Cardiac fibroblast (primary cell): ENCODE results near the gene MLLT1.
"Not testable (repeated sequence)": the region's sequence is repeated elsewhere in the genome, so short reads cannot be mapped to it uniquely, and the experiment has no call there.

Source experiments
- DNase-seq, 2 donors: peaks; one replicate each; pipeline versions ENCODE4 v3.0.0 to v3.0.0-alpha.2; 2010; ENCODE audit warnings: low read depth in 2 of 2
- H3K4me3 ChIP-seq, 2 donors: replicated peaks in 1 of 2; 1 replicate in 1 of 2; 2 replicates in 1 of 2; pipeline ENCODE4 v1.5.1; 2011; ENCODE audit warnings: low read depth in 2 of 2, low read length in 2 of 2, mild to moderate bottlenecking in 2 of 2, moderate library complexity in 1 of 2
- TF ChIP-seq, protein P1 (sequence below): IDR thresholded peaks from one replicate; pipeline ENCODE4 v1.5.1; 2011; ENCODE audit warnings: low read depth, mild to moderate bottlenecking, low read length, inconsistent platforms

The MLLT1 gene

DNA sequence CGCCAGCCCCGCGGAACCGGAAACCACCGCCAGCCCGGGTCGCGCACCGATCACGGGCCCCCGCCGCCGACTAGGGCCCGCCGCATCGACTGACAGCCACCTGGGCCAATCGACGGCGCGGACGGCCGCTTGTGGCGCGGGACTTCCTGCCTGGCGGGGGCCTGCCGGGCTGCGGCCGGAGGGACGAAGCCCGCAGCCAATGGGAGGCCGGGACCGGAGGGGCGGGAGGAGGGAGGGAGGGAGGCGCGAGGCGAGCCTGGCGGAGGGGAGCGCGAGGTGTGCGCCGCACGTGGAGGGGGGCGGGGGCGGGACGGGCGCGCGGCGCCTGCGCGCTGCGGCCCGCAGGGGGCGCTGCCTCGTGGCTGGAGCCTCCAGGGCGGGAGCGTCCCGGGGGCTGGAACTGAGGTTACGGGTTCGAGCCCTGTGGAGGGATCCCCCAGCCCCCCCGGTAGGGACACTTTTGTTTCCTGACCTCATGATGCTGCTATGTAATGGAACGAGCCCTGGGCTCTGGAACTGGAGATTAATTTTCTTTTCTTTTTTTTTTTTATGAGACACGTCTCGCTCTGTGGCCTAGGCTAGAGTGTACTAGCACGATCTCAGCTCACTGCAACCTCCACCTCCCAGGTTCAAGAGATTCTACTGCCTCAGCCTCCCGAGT is at the start of gene MLLT1:
TSS of gene MLLT1 (minus strand) at position 45 of the 661 bp plus-strand sequence. CDS start 191 bp downstream, outside the sequence.
- TF ChIP-seq, protein P1, sequence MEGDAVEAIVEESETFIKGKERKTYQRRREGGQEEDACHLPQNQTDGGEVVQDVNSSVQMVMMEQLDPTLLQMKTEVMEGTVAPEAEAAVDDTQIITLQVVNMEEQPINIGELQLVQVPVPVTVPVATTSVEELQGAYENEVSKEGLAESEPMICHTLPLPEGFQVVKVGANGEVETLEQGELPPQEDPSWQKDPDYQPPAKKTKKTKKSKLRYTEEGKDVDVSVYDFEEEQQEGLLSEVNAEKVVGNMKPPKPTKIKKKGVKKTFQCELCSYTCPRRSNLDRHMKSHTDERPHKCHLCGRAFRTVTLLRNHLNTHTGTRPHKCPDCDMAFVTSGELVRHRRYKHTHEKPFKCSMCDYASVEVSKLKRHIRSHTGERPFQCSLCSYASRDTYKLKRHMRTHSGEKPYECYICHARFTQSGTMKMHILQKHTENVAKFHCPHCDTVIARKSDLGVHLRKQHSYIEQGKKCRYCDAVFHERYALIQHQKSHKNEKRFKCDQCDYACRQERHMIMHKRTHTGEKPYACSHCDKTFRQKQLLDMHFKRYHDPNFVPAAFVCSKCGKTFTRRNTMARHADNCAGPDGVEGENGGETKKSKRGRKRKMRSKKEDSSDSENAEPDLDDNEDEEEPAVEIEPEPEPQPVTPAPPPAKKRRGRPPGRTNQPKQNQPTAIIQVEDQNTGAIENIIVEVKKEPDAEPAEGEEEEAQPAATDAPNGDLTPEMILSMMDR = peak; percentile 36
- DNase-seq = peak; percentile 96 to 99
- H3K4me3 ChIP-seq = peak within 1 kb of the TSS; percentile 75 to 88

DNA sequence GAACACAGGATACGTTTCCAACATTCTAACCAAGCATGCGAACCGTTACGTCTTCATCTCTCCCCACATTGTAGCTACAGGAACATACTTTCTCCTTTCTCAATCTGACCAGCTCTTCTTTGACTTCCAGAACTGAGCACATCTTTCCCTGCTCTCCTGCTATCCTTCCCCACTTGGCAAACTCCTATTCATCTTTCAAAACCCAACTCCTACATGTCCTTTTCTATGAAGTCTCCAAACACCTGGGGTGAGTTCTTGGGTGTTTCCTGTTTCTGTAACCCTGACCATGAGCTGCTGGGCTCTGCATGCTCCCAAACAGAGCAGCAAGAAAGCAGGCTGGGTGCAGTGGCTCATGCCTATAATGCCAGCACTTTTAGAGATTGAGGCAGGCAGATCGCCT is 47.0 kb upstream of the MLLT1 start:
- DNase-seq = no peak
- TF ChIP-seq, protein P1 = no peak
- no peak overlapping the region for H3K4me3 ChIP-seq

GRCh38 chr19:6325614-6326013 is 45.8 kb upstream of the MLLT1 start:
- H3K4me3 ChIP-seq = no peak overlapping the region
- TF ChIP-seq, protein P1 = no peak
- no peak for DNase-seq

- DNase-seq = no peak
- TF ChIP-seq, protein P1 = no peak
- H3K4me3 ChIP-seq = no peak overlapping the region
These were observed 45.0 kb upstream of the MLLT1 start for GRCh38 chr19:6324757-6325156.

DNA sequence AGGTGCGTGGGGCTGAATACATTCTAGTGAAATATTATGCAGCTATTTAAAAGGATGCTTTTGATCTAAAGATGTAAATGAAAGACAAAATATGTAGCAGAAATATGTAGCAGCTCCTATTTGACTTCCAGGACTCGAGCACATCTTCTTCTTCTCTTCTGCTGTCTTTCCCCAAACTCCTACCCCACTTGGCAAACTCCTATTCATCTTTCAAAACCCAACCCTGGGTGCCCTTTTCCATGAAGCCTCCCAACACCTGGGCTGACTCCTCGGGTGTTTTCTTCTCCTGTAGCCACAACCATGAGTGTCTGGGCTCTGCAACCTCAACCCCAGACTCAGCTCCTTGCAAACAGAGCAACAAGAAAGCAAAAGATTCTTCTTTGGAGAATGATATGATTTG is 42.5 kb upstream of the MLLT1 start:
- TF ChIP-seq, protein P1 = no peak
- no peak for DNase-seq
- no peak overlapping the region for H3K4me3 ChIP-seq

DNA sequence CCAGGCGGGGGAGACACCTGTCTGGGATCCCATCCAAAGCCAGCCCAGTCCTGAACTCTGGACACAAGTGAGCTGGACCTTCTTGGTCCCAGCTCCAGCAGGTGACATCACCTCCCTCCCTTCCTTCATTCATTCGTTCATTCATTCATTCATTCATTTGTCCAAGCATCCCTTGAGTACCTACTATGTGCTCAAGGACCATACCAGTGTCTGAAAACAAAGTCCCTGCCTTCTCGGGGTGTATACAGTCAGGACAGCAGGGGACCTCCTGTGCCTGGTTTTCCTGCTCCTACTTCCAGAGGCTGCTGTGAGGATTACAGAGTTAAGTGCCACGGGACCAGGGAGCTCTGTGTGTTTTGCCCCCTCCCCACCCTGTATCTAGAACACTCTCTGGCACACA is 39.6 kb upstream of the MLLT1 start:
- TF ChIP-seq, protein P1 = no peak
- DNase-seq = no peak
- H3K4me3 ChIP-seq = no peak overlapping the region

GRCh38 chr19:6318772-6319171 is 39.0 kb upstream of the MLLT1 start:
- TF ChIP-seq, protein P1 = no peak
- peak in 1 of 2 donors; percentile 38 for DNase-seq
- H3K4me3 ChIP-seq = no peak overlapping the region

- not testable (repeated sequence) for H3K4me3 ChIP-seq, DNase-seq
These were observed 35.9 kb upstream of the MLLT1 start for GRCh38 chr19:6315646-6316045.
